ENCODE data around the gene SURF4. TPM values are rescaled to one million over a fixed set of nuclear protein-coding genes. Genes with fewer than 3 reads are reported as not detected.

SURF4 gene
- total RNA-seq, 1 donor from 2014 or later, result 190 TPM

DNA sequence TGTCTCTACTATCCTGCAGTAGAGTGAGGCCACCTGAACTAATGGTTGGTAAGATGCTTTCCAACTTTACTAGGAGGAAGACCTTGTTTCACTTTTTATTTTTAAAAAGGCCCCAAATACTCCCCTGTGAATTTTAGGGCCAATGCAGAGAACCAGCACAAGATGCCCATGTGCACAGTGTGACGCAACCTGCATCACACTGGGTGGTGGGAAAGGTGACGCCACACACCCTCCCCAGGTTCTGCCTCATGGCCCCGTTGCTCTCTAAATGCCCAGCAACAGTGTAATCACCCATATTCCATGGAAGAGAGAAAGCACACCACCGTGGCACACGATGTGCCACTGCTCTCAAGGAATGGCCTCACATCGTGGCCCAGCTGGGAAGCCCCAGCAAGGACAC is 6.4 kb downstream of the SURF4 start:
- Mint-ChIP-seq H3K4me3 (ENCODE audit: unreplicated experiment) (no peak overlapping the region), H3K36me3 (ENCODE audit: unreplicated experiment) (peaks cover 25% of the 10 kb centered on the region), H3K4me1 (ENCODE audit: unreplicated experiment) (peaks cover 49% of the 10 kb centered on the region), H3K27me3 (ENCODE audit: unreplicated experiment) (no peaks in the 10 kb centered on the region), H3K9me3 (ENCODE audit: unreplicated experiment) (no peaks in the 10 kb centered on the region), H3K27ac (ENCODE audit: unreplicated experiment) (no peak overlapping the region)
- TF ChIP-seq, protein P1, sequence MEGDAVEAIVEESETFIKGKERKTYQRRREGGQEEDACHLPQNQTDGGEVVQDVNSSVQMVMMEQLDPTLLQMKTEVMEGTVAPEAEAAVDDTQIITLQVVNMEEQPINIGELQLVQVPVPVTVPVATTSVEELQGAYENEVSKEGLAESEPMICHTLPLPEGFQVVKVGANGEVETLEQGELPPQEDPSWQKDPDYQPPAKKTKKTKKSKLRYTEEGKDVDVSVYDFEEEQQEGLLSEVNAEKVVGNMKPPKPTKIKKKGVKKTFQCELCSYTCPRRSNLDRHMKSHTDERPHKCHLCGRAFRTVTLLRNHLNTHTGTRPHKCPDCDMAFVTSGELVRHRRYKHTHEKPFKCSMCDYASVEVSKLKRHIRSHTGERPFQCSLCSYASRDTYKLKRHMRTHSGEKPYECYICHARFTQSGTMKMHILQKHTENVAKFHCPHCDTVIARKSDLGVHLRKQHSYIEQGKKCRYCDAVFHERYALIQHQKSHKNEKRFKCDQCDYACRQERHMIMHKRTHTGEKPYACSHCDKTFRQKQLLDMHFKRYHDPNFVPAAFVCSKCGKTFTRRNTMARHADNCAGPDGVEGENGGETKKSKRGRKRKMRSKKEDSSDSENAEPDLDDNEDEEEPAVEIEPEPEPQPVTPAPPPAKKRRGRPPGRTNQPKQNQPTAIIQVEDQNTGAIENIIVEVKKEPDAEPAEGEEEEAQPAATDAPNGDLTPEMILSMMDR (IDR thresholded peaks at IDR 0.05), result no peak
- no peak for DNase-seq (ENCODE audit: extremely low spot score, unreplicated experiment)

DNA sequence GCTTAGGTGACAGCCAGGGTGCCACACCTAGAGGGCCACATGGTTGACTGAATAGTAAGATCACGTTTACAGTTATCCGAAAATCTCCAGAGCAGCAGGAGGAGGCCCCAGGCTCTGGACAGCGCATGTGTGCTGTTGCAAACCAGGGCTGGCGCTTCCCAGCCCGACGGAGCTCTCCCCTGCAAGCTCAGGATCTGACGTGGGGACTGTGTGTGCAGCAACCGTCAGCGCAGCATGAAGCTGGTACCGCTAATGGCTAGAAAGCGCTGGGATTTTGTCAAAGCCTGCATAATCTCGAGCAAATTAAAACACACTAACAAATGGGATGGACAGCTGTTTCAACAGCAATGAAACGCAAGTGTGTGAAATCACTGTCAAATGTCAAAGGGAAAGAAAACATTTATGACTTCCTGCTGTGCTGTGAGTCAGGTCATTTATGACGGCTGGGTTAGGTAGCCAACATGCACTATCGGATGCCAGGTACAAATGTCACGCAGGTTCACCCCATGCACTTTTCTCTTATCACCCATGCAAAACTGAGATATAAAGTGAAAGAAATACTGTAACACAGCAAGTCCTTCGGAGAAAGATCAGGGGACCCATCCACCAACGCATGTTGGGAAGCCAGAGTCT is 7.5 kb downstream of the SURF4 start:
- Mint-ChIP-seq H3K4me3 (ENCODE audit: unreplicated experiment) (no peak overlapping the region), H3K27ac (ENCODE audit: unreplicated experiment) (peak overlapping the region; percentile 69), H3K9me3 (ENCODE audit: unreplicated experiment) (no peaks in the 10 kb centered on the region), H3K4me1 (ENCODE audit: unreplicated experiment) (peaks cover 44% of the 10 kb centered on the region), H3K27me3 (ENCODE audit: unreplicated experiment) (no peaks in the 10 kb centered on the region), H3K36me3 (ENCODE audit: unreplicated experiment) (peaks cover 32% of the 10 kb centered on the region)
- DNase-seq (ENCODE audit: extremely low spot score, unreplicated experiment), result no peak
- TF ChIP-seq, protein P1 (IDR thresholded peaks at IDR 0.05), result no peak

DNA sequence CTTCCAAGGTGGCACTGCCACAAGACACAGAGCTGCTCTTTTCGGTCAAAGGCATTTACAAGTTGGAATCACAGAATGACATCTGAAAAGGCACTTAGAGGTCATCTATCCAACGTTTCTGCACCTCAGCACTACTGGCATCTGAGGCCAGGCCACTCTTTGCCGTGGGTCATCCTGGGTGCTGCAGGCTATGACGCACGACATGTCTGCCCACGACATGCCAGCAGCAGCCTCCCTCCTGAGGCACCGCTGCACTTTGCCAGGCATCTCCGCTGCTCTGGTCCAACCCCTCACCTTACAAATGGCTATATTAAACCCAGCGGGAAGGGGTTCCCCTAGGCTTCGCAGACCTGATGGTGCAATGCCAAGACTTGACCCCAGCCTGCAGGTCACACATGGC is 8.1 kb downstream of the SURF4 start:
- Mint-ChIP-seq H3K4me3 (ENCODE audit: unreplicated experiment) (no peak overlapping the region), H3K27me3 (ENCODE audit: unreplicated experiment) (no peaks in the 10 kb centered on the region), H3K4me1 (ENCODE audit: unreplicated experiment) (peaks cover 41% of the 10 kb centered on the region), H3K27ac (ENCODE audit: unreplicated experiment) (no peak overlapping the region), H3K36me3 (ENCODE audit: unreplicated experiment) (peaks cover 35% of the 10 kb centered on the region), H3K9me3 (ENCODE audit: unreplicated experiment) (no peaks in the 10 kb centered on the region)
- DNase-seq (ENCODE audit: extremely low spot score, unreplicated experiment), result no peak
- TF ChIP-seq, protein P1 (IDR thresholded peaks at IDR 0.05), result no peak

DNA sequence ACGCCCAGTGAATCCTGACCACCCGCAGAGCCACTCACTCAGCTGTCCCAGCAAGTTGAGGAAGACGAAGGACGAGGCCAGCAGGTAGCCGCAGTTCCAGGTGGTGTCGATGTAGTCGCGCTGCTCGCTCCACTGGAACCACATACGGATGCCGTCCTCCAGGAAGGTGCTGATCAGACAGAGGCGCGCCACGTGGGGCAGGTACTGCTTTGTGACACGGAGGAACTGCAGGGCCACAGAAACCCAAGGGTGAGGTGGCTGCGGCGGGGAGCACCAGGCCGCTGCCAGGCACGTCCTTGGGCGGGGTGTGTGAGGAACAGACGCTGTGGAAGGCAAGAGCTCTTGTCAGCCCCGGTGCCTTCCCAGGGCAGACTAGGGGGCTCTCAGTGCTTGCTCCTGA is 8.6 kb downstream of the SURF4 start:
- H3K4me3 Mint-ChIP-seq (ENCODE audit: unreplicated experiment), result no peak overlapping the region
- no peak overlapping the region for H3K27ac Mint-ChIP-seq (ENCODE audit: unreplicated experiment)
- H3K4me1 Mint-ChIP-seq (ENCODE audit: unreplicated experiment), result peaks cover 37% of the 10 kb centered on the region
- peaks cover 35% of the 10 kb centered on the region for H3K36me3 Mint-ChIP-seq (ENCODE audit: unreplicated experiment)
- H3K9me3 Mint-ChIP-seq (ENCODE audit: unreplicated experiment), result no peaks in the 10 kb centered on the region
- H3K27me3 Mint-ChIP-seq (ENCODE audit: unreplicated experiment), result no peaks in the 10 kb centered on the region
- DNase-seq (ENCODE audit: extremely low spot score, unreplicated experiment), result no peak
- TF ChIP-seq, protein P1 (IDR thresholded peaks at IDR 0.05), result no peak

DNA sequence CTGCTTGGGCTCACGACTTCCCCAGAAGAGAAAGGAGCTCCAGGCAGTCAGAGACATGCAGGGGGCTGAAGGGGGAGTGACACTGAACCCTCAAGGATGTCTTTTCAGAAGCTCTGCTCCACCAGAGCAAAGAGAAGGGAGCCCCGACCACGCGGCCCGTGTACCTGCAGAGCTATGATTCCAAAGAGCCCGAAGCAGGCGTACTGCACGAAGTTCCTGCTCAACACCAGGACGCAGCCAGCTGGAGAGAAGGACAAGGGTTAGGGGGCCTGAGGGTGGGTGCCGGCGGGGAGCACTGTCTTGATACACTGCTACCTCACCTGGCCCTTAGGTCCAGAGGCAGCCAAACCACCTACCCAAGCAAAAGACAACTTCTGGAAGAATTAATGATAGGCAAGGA is 9.4 kb downstream of the SURF4 start:
- Mint-ChIP-seq H3K27ac (ENCODE audit: unreplicated experiment) (no peak overlapping the region), H3K4me3 (ENCODE audit: unreplicated experiment) (no peak overlapping the region), H3K36me3 (ENCODE audit: unreplicated experiment) (peaks cover 40% of the 10 kb centered on the region), H3K4me1 (ENCODE audit: unreplicated experiment) (peaks cover 35% of the 10 kb centered on the region), H3K9me3 (ENCODE audit: unreplicated experiment) (no peaks in the 10 kb centered on the region), H3K27me3 (ENCODE audit: unreplicated experiment) (no peaks in the 10 kb centered on the region)
- no peak for DNase-seq (ENCODE audit: extremely low spot score, unreplicated experiment)
- TF ChIP-seq, protein P1 (IDR thresholded peaks at IDR 0.05), result no peak

Data from osteocyte (in vitro differentiated cells).